ENCODE measurements around the gene ZMIZ1.

ZMIZ1 gene

GRCh38 chr10:79230328-79230830 is 161.6 kb downstream of the ZMIZ1 start:
- no peak for DNase-seq (ENCODE audit: low read depth)

GRCh38 chr10:79230850-79231249 is 162.1 kb downstream of the ZMIZ1 start:
- DNase-seq (ENCODE audit: low read depth) = no peak

- no peak for DNase-seq (ENCODE audit: low read depth)
Observed at GRCh38 chr10:79231908-79232307, 163.1 kb downstream of the ZMIZ1 start.

- DNase-seq (ENCODE audit: low read depth) = no peak
Observed at GRCh38 chr10:79232864-79233263, 164.1 kb downstream of the ZMIZ1 start.

GRCh38 chr10:79234391-79235315 is 165.9 kb downstream of the ZMIZ1 start:
- no peak for DNase-seq (ENCODE audit: low read depth)

GRCh38 chr10:79235765-79236432 is 167.1 kb downstream of the ZMIZ1 start:
- no peak for DNase-seq (ENCODE audit: low read depth)

- no peak for DNase-seq (ENCODE audit: low read depth)
Observed at GRCh38 chr10:79236433-79236765, 167.6 kb downstream of the ZMIZ1 start.

GRCh38 chr10:79237454-79238157 is 168.8 kb downstream of the ZMIZ1 start:
- no peak for DNase-seq (ENCODE audit: low read depth)

- DNase-seq (ENCODE audit: low read depth) = no peak
Observed at GRCh38 chr10:79238158-79238520, 169.4 kb downstream of the ZMIZ1 start.

GRCh38 chr10:79238606-79239005 is 169.8 kb downstream of the ZMIZ1 start:
- DNase-seq (ENCODE audit: low read depth) = no peak

GRCh38 chr10:79239275-79239779 is 170.6 kb downstream of the ZMIZ1 start:
- DNase-seq (ENCODE audit: low read depth) = peak; percentile 36

GRCh38 chr10:79239924-79240581 is 171.3 kb downstream of the ZMIZ1 start:
- no peak for DNase-seq (ENCODE audit: low read depth)

- DNase-seq (ENCODE audit: low read depth) = no peak
Observed at GRCh38 chr10:79241629-79241989, 172.8 kb downstream of the ZMIZ1 start.

- DNase-seq (ENCODE audit: low read depth) = no peak
Observed at GRCh38 chr10:79241990-79242619, 173.3 kb downstream of the ZMIZ1 start.

GRCh38 chr10:79242620-79243152 is 173.9 kb downstream of the ZMIZ1 start:
- DNase-seq (ENCODE audit: low read depth) = peak; percentile 73

- DNase-seq (ENCODE audit: low read depth) = no peak
Observed at GRCh38 chr10:79243181-79244067, 174.7 kb downstream of the ZMIZ1 start.

GRCh38 chr10:79244068-79244442 is 175.3 kb downstream of the ZMIZ1 start:
- no peak for DNase-seq (ENCODE audit: low read depth)

GRCh38 chr10:79244841-79245504 is 176.2 kb downstream of the ZMIZ1 start:
- no peak for DNase-seq (ENCODE audit: low read depth)

- no peak for DNase-seq (ENCODE audit: low read depth)
Observed at GRCh38 chr10:79245539-79246208, 176.9 kb downstream of the ZMIZ1 start.

Measured in stromal cell of bone marrow (primary cell).